Hepatocyte (in vitro differentiated cells): ENCODE measurements around the gene LNX2.

ENCODE experiments used
- EZH2phosphoT487 ChIP-seq: fragments of 200-600 bp; sonication (generic); IDR thresholded peaks from one replicate; pipeline ENCODE4 v1.6.1; 2018; ENCODE audit warnings: antibody characterized with exemption, mild to moderate bottlenecking, low read depth, moderate library complexity; ENCODE audit not compliant: unreplicated experiment, severe bottlenecking
- TF ChIP-seq, protein P1 (sequence below): fragments of 200-600 bp; sonication (generic); IDR thresholded peaks from 2 replicates; pipeline ENCODE4 v1.5.1; 2016; ENCODE audit warnings: antibody characterized with exemption, mild to moderate bottlenecking; ENCODE audit not compliant: poor library complexity

DNA sequence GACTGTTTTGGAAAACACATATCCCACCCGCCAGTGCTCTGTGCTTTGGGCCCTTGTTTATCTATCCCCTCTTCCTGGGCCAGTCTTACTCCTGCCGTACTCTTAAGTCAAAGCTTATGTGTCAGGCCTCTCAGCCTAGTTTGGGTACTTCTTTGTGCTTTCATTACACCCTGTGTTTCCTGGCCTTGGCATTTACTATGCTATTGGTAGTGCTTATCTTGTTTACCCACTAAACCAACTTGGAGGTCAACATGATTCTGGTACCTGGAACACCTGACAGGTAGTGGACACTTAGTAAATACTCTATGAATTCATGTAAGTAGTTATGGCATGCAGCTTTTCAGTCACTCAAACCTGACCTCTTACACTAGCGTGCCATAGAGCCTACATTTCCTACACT lies 3.7 kb upstream of the LNX2 start:
- TF ChIP-seq, protein P1, sequence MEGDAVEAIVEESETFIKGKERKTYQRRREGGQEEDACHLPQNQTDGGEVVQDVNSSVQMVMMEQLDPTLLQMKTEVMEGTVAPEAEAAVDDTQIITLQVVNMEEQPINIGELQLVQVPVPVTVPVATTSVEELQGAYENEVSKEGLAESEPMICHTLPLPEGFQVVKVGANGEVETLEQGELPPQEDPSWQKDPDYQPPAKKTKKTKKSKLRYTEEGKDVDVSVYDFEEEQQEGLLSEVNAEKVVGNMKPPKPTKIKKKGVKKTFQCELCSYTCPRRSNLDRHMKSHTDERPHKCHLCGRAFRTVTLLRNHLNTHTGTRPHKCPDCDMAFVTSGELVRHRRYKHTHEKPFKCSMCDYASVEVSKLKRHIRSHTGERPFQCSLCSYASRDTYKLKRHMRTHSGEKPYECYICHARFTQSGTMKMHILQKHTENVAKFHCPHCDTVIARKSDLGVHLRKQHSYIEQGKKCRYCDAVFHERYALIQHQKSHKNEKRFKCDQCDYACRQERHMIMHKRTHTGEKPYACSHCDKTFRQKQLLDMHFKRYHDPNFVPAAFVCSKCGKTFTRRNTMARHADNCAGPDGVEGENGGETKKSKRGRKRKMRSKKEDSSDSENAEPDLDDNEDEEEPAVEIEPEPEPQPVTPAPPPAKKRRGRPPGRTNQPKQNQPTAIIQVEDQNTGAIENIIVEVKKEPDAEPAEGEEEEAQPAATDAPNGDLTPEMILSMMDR = no peak
- no peak for TF ChIP-seq EZH2phosphoT487
